Measurements from ENCODE around the gene ACTMAP. TPM values are rescaled to one million over a fixed set of nuclear protein-coding genes. Genes with fewer than 3 reads are reported as not detected.

The ACTMAP gene
- total and polyA plus RNA-seq, 9 of the 15 experiments (the other 6 are each of a cell fraction or from before 2014, with no cell fraction given): 1.7 to 16.6 (median 4.9) TPM

DNA sequence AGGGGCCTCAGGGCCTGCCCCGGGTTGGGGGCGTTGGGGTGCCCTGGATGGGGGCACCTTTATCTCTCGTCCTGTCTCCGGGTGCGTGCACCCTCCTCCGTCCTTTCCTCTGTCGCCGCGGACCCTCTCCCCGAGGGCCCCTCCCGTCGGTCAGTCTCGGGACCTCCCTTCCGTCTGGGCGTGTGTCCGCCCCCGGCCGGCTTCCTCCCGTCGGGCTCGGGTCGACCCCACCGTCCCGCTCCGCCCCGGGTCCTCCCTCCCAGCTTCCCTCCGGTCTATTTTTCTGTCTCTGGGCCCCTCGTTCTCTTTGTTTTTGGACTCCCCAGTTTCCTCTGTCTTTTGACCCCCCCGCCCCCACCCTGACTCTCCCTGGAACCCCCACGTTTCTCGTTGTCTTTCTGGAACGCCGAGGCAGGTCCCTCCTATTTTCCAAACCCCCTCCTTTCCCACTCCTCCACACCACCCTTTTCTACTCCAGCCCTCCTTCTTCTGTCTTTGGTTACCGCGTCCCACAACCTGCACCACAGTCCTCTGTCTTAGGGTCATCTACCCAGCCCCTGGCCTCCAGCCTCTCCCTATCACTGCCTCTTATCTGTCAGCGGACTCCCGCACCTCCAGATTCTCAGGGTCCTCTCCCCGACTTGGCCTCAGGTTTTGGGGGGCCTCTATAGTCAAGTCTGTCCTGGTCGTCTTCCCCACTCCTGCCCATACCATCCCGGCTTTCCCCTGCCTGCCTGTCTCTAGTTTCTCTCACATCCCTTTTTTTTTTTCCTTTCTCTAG, 49.5 kb upstream of the ACTMAP start (continued):
- no peak for TF ChIP-seq ZNF79 (CRISPR knock-in tag; IDR thresholded peaks at IDR 0.05; ENCODE audit: low read depth)
- TF ChIP-seq, protein P1, sequence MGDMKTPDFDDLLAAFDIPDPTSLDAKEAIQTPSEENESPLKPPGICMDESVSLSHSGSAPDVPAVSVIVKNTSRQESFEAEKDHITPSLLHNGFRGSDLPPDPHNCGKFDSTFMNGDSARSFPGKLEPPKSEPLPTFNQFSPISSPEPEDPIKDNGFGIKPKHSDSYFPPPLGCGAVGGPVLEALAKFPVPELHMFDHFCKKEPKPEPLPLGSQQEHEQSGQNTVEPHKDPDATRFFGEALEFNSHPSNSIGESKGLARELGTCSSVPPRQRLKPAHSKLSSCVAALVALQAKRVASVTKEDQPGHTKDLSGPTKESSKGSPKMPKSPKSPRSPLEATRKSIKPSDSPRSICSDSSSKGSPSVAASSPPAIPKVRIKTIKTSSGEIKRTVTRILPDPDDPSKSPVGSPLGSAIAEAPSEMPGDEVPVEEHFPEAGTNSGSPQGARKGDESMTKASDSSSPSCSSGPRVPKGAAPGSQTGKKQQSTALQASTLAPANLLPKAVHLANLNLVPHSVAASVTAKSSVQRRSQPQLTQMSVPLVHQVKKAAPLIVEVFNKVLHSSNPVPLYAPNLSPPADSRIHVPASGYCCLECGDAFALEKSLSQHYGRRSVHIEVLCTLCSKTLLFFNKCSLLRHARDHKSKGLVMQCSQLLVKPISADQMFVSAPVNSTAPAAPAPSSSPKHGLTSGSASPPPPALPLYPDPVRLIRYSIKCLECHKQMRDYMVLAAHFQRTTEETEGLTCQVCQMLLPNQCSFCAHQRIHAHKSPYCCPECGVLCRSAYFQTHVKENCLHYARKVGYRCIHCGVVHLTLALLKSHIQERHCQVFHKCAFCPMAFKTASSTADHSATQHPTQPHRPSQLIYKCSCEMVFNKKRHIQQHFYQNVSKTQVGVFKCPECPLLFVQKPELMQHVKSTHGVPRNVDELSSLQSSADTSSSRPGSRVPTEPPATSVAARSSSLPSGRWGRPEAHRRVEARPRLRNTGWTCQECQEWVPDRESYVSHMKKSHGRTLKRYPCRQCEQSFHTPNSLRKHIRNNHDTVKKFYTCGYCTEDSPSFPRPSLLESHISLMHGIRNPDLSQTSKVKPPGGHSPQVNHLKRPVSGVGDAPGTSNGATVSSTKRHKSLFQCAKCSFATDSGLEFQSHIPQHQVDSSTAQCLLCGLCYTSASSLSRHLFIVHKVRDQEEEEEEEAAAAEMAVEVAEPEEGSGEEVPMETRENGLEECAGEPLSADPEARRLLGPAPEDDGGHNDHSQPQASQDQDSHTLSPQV (IDR thresholded peaks at IDR 0.05): no peak

All from K562 (cell line).